Measurements from ENCODE around the gene FIGNL1. TPM values are rescaled to one million over a fixed set of nuclear protein-coding genes. Genes with fewer than 3 reads are reported as not detected.

The FIGNL1 gene
- total and polyA plus RNA-seq, 2 donors (not counting 3 experiments of a cell fraction or from before 2014, with no cell fraction given), result 20.8 to 49.3 TPM

DNA sequence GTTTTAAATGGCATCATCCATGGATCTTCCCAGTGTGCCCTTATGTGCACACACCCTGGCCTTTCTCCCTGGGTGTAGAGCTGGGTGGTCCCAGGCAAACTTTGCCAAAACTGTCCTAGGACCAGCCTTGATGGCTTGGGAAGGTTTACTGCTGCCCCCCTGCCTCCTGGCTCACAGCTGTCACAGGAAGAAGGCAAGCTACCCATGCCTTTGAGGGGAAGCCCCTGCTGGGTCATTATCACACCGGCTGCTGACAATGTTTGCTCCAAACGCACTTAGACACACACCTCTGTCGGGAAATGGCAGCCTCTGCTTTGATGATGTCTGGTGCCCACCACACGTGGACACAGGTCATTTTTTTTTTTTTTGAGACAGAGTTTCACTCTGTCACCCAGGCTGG is 25.2 kb upstream of the FIGNL1 start:
- TF ChIP-seq MAX (IDR thresholded peaks at IDR 0.05; ENCODE audit: insufficient read depth, insufficient read length) (no peak), POLR2AphosphoS5 (IDR thresholded peaks at IDR 0.05; ENCODE audit: insufficient read depth, low read depth, low read length) (no peak), JUN (IDR thresholded peaks at IDR 0.05; ENCODE audit: borderline replicate concordance, insufficient read depth, insufficient read length, low read depth) (no peak), FOS (IDR thresholded peaks at IDR 0.05; ENCODE audit: borderline replicate concordance, insufficient read depth, low read length) (no peak), CTCF (IDR thresholded peaks at IDR 0.05; ENCODE audit: extremely low read depth in 1 of 2, insufficient read depth in 1 of 2, low read depth in 1 of 2, low read length in 2 of 2) (no peak), GATA2 (IDR thresholded peaks at IDR 0.05; ENCODE audit: insufficient read depth, insufficient read length, low read depth, low read length) (no peak), POLR2A (IDR thresholded peaks at IDR 0.05; ENCODE audit: low read depth, low read length) (no peak), EZH2 (IDR thresholded peaks at IDR 0.05; ENCODE audit: borderline replicate concordance, low read depth, low read length, severe bottlenecking) (no peak), MYC (IDR thresholded peaks at IDR 0.05; ENCODE audit: low read depth, low read length) (no peak)
- no peak overlapping the region for H3K9ac ChIP-seq (replicated peaks; ENCODE audit: extremely low read depth, insufficient read depth, low read length)
- no peaks in the 10 kb centered on the region for H3K9me1 ChIP-seq (replicated peaks; ENCODE audit: control insufficient read depth, extremely low read depth, insufficient read depth, low read length)
- FAIRE-seq, result no peak
- no peaks in the 10 kb centered on the region for H4K20me1 ChIP-seq (replicated peaks; ENCODE audit: control insufficient read depth, extremely low read depth, insufficient read depth, low read length)
- dilution Hi-C loops (cut with MboI; ENCODE audit: extremely low pct_ligation_motif_present, low sequenced_read_pairs) (no loop called here), intact Hi-C loops (cut with micrococcal nuclease) (no loop called here)
- DNase-seq (ENCODE audit: low read depth, low spot score), result no peak
- no peaks in the 10 kb centered on the region for H3K79me2 ChIP-seq (ENCODE audit: control insufficient read depth, insufficient read depth, low read length)
- BruUV-seq (replicated peaks), result no TSS peak
- H3K27ac ChIP-seq (ENCODE audit: insufficient read depth, low read depth, low read length), result no peak overlapping the region
- H3K4me1 ChIP-seq (ENCODE audit: control insufficient read depth, extremely low read depth, insufficient read depth, low read length), result no peaks in the 10 kb centered on the region
- H3K4me2 ChIP-seq (ENCODE audit: insufficient read depth, low read length), result no peak overlapping the region
- H3K9me3 ChIP-seq (replicated peaks; ENCODE audit: control insufficient read depth, insufficient read depth, low read length), result no peaks in the 10 kb centered on the region
- no peaks in the 10 kb centered on the region for H3K27me3 ChIP-seq (ENCODE audit: control insufficient read depth in 2 of 2, insufficient read depth in 2 of 2, low read length in 2 of 2)
- POLR2A ChIA-PET, result no interaction called here
- no peak overlapping the region for H2AFZ ChIP-seq (ENCODE audit: low read depth, low read length)
- CTCF ChIA-PET, result interaction anchor here (1.1 to 2.1 kb wide), 3 partner anchors 113 to 687 kb away, joined by 4 to 10 read pairs (median 7); no protein-coding TSS in a partner anchor
- H3K4me3 ChIP-seq (replicated peaks in 1 of 3; ENCODE audit: insufficient read depth in 1 of 3, low read depth in 1 of 3, low read length in 3 of 3), result no peak overlapping the region
- no peaks in the 10 kb centered on the region for H3K36me3 ChIP-seq (ENCODE audit: control insufficient read depth in 2 of 2, extremely low read depth in 1 of 2, insufficient read depth in 2 of 2, low read length in 2 of 2)

Data from endothelial cell of umbilical vein (primary cell).